ENCODE results near the gene RING1. TPM values are rescaled to one million over a fixed set of nuclear protein-coding genes. Genes with fewer than 3 reads are reported as not detected.
A peak's percentile ranks its signal among the peaks of the same experiment; 100 is the strongest.

The RING1 gene
- total RNA-seq, 3 donors from 2014 or later (not counting 1 experiment from before 2014, with no cell fraction given), result 34.5 to 40.3 (median 36.5) TPM

DNA sequence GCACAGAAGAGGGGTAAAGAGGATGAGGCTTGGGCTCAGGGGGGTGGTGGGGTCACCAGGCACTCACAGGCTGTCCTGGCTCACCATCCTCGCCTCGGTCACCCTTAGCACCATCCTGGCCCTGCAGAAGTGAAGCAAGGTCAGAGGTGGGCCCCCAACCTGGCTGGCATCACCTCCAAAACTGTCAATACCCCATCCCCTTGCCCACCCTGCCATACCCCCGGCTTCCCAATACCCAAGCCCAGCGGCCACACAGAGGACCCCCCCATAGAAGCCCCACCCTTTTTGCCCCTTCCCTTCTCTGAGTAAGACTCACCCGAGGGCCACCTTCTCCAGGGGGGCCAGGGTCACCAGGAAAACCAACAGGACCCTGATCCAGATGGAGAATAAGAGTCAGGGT, 39.7 kb upstream of the RING1 start:
- H3K36me3 ChIP-seq (ENCODE audit: control insufficient read depth, insufficient read depth, low read length), result no peaks in the 10 kb centered on the region
- no peak overlapping the region for H3K27ac ChIP-seq (ENCODE audit: low read length)
- no peaks in the 10 kb centered on the region for H3K9me3 Mint-ChIP-seq
- no peak for ATAC-seq
- no peaks in the 10 kb centered on the region for H3K27me3 ChIP-seq (ENCODE audit: control insufficient read depth, insufficient read depth, low read length)
- DNase-seq, result no peak
- no peaks in the 10 kb centered on the region for H3K4me1 ChIP-seq (ENCODE audit: control insufficient read depth, insufficient read depth, low read length)
- peak overlapping the region in 1 of 2 donors; percentile 56 for H3K27ac Mint-ChIP-seq
- WGBS (ENCODE audit: insufficient coverage), result 65% methylated on average over 5 of the region's 5 CpGs
- no peak overlapping the region for H3K4me3 Mint-ChIP-seq
- H3K36me3 Mint-ChIP-seq, result no peaks in the 10 kb centered on the region
- no peak for TF ChIP-seq CTCF (IDR thresholded peaks at IDR 0.05)
- H3K4me1 Mint-ChIP-seq, result no peaks in the 10 kb centered on the region
- H3K9me3 ChIP-seq (ENCODE audit: control insufficient read depth, insufficient read depth, low read length), result no peaks in the 10 kb centered on the region
- peaks cover 0 to 10% of the 10 kb centered on the region in 2 donors for H3K27me3 Mint-ChIP-seq (ENCODE audit: low read depth in 2 of 2)
- intact Hi-C loops (cut with micrococcal nuclease), result no loop called here
- H3K4me3 ChIP-seq (ENCODE audit: low read length), result no peak overlapping the region

GRCh38 chr6:33169291-33170175, 38.8 kb upstream of the RING1 start:
- Mint-ChIP-seq H3K4me3 (no peak overlapping the region), H3K9me3 (no peaks in the 10 kb centered on the region), H3K27me3 (ENCODE audit: low read depth in 2 of 2) (peaks cover 0 to 4% of the 10 kb centered on the region in 2 donors), H3K36me3 (no peaks in the 10 kb centered on the region), H3K4me1 (no peaks in the 10 kb centered on the region), H3K27ac (peak overlapping the region in 1 of 2 donors; percentile 56)
- TF ChIP-seq CTCF (IDR thresholded peaks at IDR 0.05), result no peak
- no peaks in the 10 kb centered on the region for H3K9me3 ChIP-seq (ENCODE audit: control insufficient read depth, insufficient read depth, low read length)
- no peaks in the 10 kb centered on the region for H3K36me3 ChIP-seq (ENCODE audit: control insufficient read depth, insufficient read depth, low read length)
- no peak overlapping the region for H3K4me3 ChIP-seq (ENCODE audit: low read length)
- WGBS (ENCODE audit: insufficient coverage), result 93% methylated on average over 10 of the region's 10 CpGs
- no peaks in the 10 kb centered on the region for H3K27me3 ChIP-seq (ENCODE audit: control insufficient read depth, insufficient read depth, low read length)
- intact Hi-C loops (cut with micrococcal nuclease), result no loop called here
- ATAC-seq (no peak), DNase-seq (no peak)
- H3K27ac ChIP-seq (ENCODE audit: low read length), result no peak overlapping the region
- H3K4me1 ChIP-seq (ENCODE audit: control insufficient read depth, insufficient read depth, low read length), result no peaks in the 10 kb centered on the region

DNA sequence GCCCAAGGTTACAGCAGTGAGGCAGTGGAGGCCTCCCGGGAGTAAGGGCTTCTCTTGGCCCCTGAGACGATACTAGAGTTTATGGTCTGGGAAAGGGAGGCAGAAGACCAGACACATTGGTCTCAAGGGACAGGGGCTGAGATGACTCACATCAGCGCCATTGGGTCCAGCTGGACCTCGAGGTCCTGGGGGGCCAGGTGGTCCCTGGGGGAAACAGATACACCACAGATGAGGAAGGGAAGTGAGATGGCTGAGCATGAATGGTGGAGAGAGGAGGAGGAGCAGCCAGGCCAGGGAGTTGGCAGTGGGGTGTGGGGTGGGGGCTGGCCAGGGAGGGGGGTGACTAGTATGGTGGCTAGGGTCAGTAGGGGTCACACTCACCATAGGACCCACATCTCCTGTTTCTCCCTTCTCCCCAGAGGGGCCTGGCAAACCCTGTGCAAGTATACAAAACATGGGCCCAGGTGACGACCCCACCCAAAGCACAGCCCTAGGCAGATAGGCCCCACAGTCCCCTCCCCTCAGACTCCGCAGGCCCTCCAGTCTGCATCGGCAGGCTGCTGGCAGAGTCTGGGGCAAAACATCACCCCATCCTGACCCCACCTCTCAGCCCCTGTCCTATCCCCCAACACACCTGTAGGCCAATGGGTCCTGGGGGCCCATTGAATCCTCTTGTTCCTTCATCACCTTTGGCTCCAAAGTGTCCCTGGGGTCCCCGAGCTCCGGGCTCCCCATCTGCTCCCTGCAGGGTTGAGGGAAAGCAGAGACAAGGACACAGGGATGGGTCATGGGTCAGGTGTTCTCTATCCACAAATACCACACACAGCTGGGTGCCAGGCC, 37.9 kb upstream of the RING1 start:
- Mint-ChIP-seq H3K27me3 (ENCODE audit: low read depth in 2 of 2) (peaks cover 0 to 5% of the 10 kb centered on the region in 2 donors), H3K9me3 (no peaks in the 10 kb centered on the region), H3K36me3 (no peaks in the 10 kb centered on the region), H3K27ac (no peak overlapping the region), H3K4me1 (no peaks in the 10 kb centered on the region), H3K4me3 (no peak overlapping the region)
- 77% methylated on average over 9 of the region's 9 CpGs for WGBS (ENCODE audit: insufficient coverage)
- no peak for ATAC-seq
- H3K4me1 ChIP-seq (ENCODE audit: control insufficient read depth, insufficient read depth, low read length), result no peaks in the 10 kb centered on the region
- TF ChIP-seq CTCF (IDR thresholded peaks at IDR 0.05), result no peak
- no peaks in the 10 kb centered on the region for H3K36me3 ChIP-seq (ENCODE audit: control insufficient read depth, insufficient read depth, low read length)
- no peaks in the 10 kb centered on the region for H3K9me3 ChIP-seq (ENCODE audit: control insufficient read depth, insufficient read depth, low read length)
- intact Hi-C loops (cut with micrococcal nuclease), result no loop called here
- H3K27ac ChIP-seq (ENCODE audit: low read length), result no peak overlapping the region
- no peak overlapping the region for H3K4me3 ChIP-seq (ENCODE audit: low read length)
- no peak for DNase-seq
- H3K27me3 ChIP-seq (ENCODE audit: control insufficient read depth, insufficient read depth, low read length), result no peaks in the 10 kb centered on the region

Measured in natural killer cell (primary cell).